ENCODE measurements around the gene VDAC2.
A peak's percentile ranks its signal among the peaks of the same experiment; 100 is the strongest.

Gene VDAC2

DNA sequence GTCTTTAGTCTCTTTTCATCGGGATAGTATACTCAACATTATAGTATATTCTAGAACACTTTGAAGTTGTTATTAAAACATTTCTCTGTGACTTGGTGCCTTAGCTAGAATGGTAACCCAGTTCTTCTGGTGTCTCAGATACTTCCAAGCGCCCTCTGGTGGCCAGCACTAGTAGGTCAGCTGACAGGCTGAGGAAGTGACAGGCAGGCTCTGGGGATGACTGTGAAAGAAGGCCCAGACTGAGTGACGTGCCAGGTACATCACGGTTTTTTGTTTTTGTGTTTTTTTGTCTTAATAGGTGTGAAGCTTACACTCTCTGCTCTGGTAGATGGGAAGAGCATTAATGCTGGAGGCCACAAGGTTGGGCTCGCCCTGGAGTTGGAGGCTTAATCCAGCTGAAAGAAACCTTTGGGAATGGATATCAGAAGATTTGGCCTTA lies 20.0 kb downstream of the VDAC2 start:
- peak; percentile 80 to 93 for DNase-seq (ENCODE audit: low read depth in 2 of 2)

GRCh38 chr10:75231672-75232581 lies 21.3 kb downstream of the VDAC2 start:
- no peak for DNase-seq (ENCODE audit: low read depth in 2 of 2)

GRCh38 chr10:75233444-75234016 lies 22.9 kb downstream of the VDAC2 start:
- no peak for DNase-seq (ENCODE audit: low read depth in 2 of 2)

DNA sequence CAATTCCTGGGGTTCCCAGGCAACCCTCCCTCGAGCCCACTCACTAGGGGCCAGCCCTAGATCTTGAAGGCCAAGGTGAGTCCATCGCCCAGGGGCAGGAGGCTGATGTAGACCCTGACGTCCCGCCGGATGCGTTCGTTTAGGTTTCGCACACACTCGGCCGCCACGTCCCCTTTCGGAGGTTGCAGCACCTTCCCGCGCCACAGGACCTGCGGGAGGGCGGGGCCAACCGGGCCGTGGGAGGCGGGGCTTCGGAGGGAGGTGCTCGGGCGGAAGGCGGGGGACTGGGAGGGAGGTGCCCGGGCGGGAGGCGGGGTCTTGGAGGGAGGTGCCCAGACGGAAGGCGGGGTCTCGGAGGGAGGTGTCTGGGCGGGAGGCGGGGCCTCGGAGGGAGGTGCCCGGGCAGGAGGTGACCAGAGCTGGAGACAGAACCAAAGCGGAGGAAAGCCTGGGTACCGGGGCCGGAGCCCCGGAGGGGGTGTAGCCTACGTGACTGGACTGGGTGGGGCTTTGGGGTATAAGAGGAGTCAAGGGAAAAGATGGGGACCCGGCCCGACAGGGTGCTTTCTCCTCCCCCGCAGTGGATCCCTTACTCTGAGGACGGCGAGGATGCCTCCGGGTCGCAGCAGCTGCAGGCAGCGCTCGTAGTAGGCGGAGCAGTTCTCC lies 23.6 kb downstream of the VDAC2 start:
- peak; percentile 96 to 99 for DNase-seq (ENCODE audit: low read depth in 2 of 2)

DNA sequence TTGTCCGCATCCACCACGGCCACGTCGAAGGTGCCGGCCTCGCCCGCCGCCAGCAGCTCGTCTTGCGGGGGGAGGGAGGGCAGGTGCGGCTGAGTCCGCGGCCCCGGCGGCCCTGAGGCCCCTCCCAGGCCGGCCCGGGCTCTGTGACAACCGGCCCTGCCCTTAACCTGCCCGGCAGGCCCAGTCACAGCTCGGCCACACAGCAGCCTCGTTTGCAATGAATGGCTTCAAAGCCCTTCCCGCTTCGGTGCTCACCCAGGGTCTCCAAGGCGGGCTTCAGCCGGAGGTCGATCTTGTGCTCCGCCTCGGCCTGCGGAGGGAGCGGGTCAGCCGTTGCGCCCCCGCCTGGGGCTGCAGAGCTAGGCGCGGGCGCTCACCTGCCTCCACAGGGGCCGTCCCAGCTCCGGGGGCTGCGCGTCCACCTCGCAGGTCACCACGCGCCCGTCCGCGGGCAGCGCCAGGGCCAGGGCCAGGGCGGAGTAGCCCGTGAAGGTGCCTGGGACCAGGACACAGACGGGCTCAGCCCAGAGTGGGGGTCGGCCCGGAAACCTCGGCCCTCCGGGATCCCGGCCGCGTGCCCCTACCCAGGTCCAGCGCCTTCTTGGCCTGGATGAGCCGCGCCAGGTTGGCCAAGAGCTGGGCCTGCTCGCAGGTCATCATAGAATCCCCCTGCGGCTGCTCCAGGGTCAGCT lies 24.2 kb downstream of the VDAC2 start:
- DNase-seq (ENCODE audit: low read depth in 2 of 2) = no peak

GRCh38 chr10:75235375-75236177 lies 25.0 kb downstream of the VDAC2 start, which contains the start of gene COMTD1:
COMTD1 (minus strand) TSS chr10:75235957; CDS start chr10:75235928, 29 bp downstream.
- DNase-seq (ENCODE audit: low read depth in 2 of 2) = peak; percentile 83 to 88

DNA sequence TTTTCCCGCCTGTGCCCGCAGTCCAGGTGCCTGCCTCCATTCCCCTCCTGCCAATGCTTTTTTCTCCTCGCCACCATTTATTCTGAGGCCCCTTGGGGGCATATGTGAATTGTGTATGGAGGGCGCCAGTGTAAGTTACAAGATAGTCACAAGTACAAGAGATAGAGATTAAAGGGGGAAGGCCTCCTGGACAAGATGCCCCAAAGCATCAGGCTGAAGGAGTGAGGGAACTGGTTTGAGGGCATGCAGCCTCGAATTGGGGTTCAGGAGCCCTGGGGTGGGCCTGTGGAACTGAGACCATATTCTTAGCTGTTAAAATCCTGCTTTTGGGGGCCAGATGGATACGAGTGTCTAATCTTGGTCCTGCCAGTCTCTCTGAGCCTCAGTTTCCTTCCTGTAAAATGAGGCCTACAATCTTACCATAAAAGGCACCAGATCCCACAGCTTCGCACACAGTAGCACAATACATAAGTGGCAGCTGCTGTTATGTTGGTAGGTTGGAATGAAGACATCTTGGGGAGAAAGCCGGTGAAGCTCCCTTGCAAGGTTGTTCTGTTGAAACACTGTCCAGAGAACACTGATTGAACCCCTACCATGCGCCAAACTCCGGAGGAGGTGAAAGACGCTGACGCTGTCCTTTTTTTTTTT lies 25.7 kb downstream of the VDAC2 start:
- DNase-seq (ENCODE audit: low read depth in 2 of 2) = no peak

- DNase-seq (ENCODE audit: low read depth in 2 of 2) = no peak
Measured at GRCh38 chr10:75238182-75239095, 27.8 kb downstream of the VDAC2 start.

DNA sequence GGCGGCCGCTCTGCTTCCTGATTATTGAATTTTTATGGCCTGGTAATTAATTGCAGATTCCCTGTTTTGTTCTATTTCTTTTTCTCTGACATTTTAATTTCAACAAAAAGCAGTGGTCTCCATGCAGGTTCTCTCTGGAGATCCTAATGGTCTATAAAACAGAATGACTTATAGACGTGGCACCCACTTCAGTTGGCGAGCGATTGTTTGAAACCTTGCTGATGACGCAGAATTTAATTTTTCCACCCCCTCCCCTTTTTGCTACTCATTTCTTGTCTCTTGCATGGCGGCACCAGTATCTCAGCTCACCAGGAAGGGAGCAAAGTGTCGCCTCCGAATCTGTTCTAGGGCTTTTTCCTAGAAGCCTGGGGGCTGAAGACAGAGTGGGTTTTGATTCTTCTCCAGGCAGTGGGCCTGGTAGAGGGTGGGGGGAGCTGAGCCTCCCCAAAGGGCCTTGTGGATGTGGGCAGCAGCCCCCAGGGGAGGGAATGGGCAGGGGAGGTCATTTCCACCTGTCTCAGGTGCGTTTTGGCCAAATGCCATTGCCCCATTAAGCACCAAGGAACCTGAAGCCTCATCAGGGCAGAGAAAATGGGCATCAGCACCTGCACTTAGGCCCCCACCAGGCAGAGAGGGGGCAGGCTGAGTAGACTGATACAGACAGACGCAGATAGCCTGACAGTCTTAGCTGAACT lies 28.6 kb downstream of the VDAC2 start:
- no peak for DNase-seq (ENCODE audit: low read depth in 2 of 2)

- no peak for DNase-seq (ENCODE audit: low read depth in 2 of 2)
Measured at GRCh38 chr10:75240329-75241076, 29.9 kb downstream of the VDAC2 start.

- no peak for DNase-seq (ENCODE audit: low read depth in 2 of 2)
Measured at GRCh38 chr10:75243426-75243825, 32.8 kb downstream of the VDAC2 start.

DNA sequence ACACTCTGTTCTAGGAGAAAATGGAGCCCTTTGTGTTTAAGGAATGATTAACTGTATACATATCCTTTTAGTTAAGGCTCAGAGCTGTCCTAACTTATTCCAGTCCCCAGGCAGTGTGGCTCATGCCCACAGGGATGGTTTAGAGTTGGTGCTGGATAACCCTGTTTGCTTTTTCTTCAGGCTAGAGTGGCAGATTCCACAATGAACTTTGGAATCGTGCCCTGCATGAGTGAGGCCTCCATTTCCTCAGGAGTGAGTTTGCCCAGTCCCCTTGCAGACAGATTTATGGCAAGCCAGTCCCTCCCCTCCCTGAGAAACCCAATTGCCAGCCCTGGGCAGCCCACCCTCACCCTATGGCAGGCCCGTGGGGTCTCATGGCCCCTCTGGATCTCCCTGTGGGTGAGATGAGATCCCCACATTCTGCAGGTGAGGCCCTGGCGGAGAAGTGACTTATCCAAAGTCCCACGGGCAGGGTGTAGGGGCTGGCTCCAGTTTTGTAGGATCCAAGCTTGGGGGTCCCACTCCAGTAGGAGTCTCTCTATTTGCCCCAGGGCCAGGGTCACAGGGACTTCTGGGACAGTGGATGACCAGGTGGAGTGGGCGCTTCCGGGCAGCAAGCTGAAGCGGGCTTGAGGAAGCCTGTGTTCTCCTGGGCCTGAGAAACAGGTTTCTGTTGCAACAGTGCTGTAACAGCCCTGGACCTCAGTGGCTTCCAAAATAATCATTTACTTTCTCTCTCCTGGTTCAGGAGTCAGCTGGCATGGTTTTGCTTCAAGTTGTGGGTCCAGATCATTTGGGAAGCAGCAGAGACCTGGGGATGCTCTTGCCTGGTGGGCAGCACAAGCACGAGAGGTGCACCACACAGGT lies 34.1 kb downstream of the VDAC2 start:
- no peak for DNase-seq (ENCODE audit: low read depth in 2 of 2)

DNA sequence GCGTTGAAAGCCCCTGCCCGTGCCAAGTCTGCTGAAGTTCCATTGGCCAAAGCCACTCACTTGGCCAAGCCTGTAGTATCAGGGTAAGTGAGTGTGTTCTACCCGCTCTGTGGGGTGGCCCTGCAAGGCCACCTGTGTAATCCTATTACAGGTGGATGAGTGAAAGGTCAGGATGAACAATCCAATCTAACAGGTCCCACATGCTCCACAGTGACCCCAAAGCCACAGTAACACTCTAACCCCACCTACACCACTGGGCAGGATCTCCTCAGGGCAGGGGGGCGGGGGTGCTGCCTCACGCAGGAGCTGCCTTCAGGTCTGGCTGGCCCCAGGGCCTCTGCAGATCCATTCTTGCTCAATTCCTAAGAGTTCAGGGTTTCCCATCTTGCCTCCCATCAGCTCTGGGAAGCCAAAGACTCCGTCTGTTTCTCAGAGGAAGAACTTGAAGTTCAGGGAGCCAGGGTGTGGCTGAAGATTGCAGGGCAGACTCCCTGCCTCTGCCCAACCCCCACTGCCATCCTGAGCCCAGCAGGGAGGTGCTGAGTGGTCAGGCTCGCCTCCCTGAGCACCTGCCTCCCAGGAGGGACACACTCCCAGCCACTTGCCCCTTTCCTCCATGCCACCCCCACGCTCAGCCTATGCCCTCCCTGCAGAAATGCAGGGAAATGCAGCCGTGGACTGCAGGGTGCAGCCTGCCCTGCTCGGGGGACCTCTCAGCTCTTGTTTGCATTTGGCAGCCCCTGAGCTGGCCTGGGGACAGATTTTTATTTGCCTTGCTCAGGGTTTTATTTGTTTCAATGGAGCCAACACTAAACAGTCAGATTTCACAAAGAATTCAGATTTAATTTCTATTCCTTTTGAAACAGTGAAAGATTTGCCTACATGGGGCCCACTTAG lies 35.0 kb downstream of the VDAC2 start:
- DNase-seq (ENCODE audit: low read depth in 2 of 2) = no peak

DNA sequence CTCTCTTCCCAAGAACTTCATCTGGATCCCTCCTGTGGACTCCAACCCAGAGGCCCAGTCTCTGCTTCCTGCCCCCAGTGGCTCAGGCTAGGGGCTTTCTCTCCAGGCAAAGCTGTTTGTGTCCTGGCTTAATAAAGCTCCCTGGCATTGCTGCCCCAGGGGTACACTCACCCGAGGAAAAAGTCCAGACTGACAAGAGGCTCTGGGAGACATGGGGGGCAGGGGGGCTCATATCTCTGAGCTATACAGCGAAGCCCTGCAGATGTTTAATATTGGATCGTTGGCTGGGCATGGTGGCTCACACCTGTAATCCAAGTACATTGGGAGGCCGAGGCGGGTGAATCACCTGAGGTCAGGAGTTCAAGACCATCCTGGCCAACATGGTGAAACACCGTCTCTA lies 35.9 kb downstream of the VDAC2 start:
- no peak for DNase-seq (ENCODE audit: low read depth in 2 of 2)

- DNase-seq (ENCODE audit: low read depth in 2 of 2) = no peak
Measured at GRCh38 chr10:75247797-75248196, 37.2 kb downstream of the VDAC2 start.

- no peak for DNase-seq (ENCODE audit: low read depth in 2 of 2)
Measured at GRCh38 chr10:75250934-75251333, 40.3 kb downstream of the VDAC2 start.

Data from stimulated activated CD8-positive, alpha-beta memory T cell treated with anti-CD3 and anti-CD28 coated beads, Interleukin-7, amount 100 ng/mL, for 1 hour (primary cell).